Neural cell (in vitro differentiated cells): Measurements from ENCODE around the gene PCMTD2.

Experiments used
- CTCF ChIP-seq: fragments of 450-650 bp; IDR thresholded peaks from 2 replicates; pipeline ENCODE4 v1.5.1; 2014; ENCODE audit warnings: antibody characterized with exemption, mild to moderate bottlenecking, moderate library complexity; ENCODE audit not compliant: poor library complexity, severe bottlenecking
- EP300 ChIP-seq: fragments of 450-650 bp; conservative IDR thresholded peaks from 2 replicates; pipeline ENCODE4 v1.6.1; 2014; ENCODE audit warnings: antibody characterized with exemption, mild to moderate bottlenecking, moderate library complexity; ENCODE audit not compliant: poor library complexity, severe bottlenecking
- EZH2 ChIP-seq: fragments of 200-600, 300-800 bp; shearing (Covaris generic), sonication (generic); IDR thresholded peaks from 2 replicates; pipeline ENCODE4 v1.6.1; 2014; ENCODE audit warnings: antibody characterized with exemption, low read length, borderline replicate concordance, mild to moderate bottlenecking; ENCODE audit not compliant: insufficient read depth, poor library complexity, severe bottlenecking
- POLR2AphosphoS5 ChIP-seq: IDR thresholded peaks from 2 replicates; pipeline ENCODE4 v1.6.1; 2012
- RAD21 ChIP-seq: fragments of 450-650 bp; conservative IDR thresholded peaks from 2 replicates; pipeline ENCODE4 v1.6.1; 2014; ENCODE audit warnings: antibody characterized with exemption, mild to moderate bottlenecking, moderate library complexity
- REST ChIP-seq: IDR thresholded peaks from 2 replicates; pipeline ENCODE4 v1.6.1; 2012; ENCODE audit warnings: borderline replicate concordance

GRCh38 chr20:64245746-64246595 is 9.6 kb upstream of the PCMTD2 start:
- TF ChIP-seq POLR2AphosphoS5 (no peak), EP300 (no peak), CTCF (no peak), EZH2 (no peak), REST (no peak), RAD21 (no peak)
